Liver (tissue), 9 donors: ENCODE results near the gene KDM4C. TPM values are rescaled to one million over a fixed set of nuclear protein-coding genes. Genes with fewer than 3 reads are reported as not detected.

Experiments
- DNase-seq: peaks from one replicate; pipeline ENCODE4 v3.0.0-alpha.2; 2017; ENCODE audit warnings: low spot score
- H3K27ac ChIP-seq, 2 donors: one replicate each; pipeline ENCODE4 v1.7.0; 2013; ENCODE audit warnings: inconsistent platforms in 2 of 2, low read length in 2 of 2, control low read depth in 1 of 2, low read depth in 1 of 2, mild to moderate bottlenecking in 1 of 2
- H3K27me3 ChIP-seq, 4 donors: one replicate each; pipeline versions ENCODE4 v1.6.1 to v1.7.0; 2013; ENCODE audit warnings: low read length in 3 of 4, inconsistent platforms in 1 of 4, mild to moderate bottlenecking in 1 of 4, moderate library complexity in 1 of 4; ENCODE audit not compliant: control insufficient read depth in 4 of 4, insufficient read depth in 4 of 4
- H3K36me3 ChIP-seq, 4 donors: one replicate each; pipeline versions ENCODE4 v1.6.1 to v1.7.0; 2013; ENCODE audit warnings: low read length in 3 of 4, mild to moderate bottlenecking in 3 of 4, low read depth in 1 of 4, moderate library complexity in 1 of 4; ENCODE audit not compliant: control insufficient read depth in 4 of 4, insufficient read depth in 3 of 4
- H3K4me1 ChIP-seq, 4 donors: one replicate each; pipeline versions ENCODE4 v1.6.1 to v1.7.0; 2013; ENCODE audit warnings: low read length in 3 of 4, mild to moderate bottlenecking in 3 of 4, moderate library complexity in 1 of 4; ENCODE audit not compliant: control insufficient read depth in 4 of 4, insufficient read depth in 4 of 4
- H3K4me3 ChIP-seq, 3 donors: one replicate each; pipeline versions ENCODE4 v1.6.1 to v1.7.0; 2013; ENCODE audit warnings: low read length in 3 of 3, control low read depth in 1 of 3, low read depth in 1 of 3, mild to moderate bottlenecking in 1 of 3
- H3K9ac ChIP-seq, 2 donors: one replicate each; pipeline ENCODE4 v1.7.0; 2013; ENCODE audit warnings: low read length in 2 of 2, mild to moderate bottlenecking in 2 of 2, moderate library complexity in 2 of 2, control low read depth in 1 of 2, low read depth in 1 of 2
- H3K9me3 ChIP-seq, 4 donors: one replicate each; pipeline versions ENCODE4 v1.6.1 to v1.7.0; 2013; ENCODE audit warnings: low read length in 3 of 4; ENCODE audit not compliant: control insufficient read depth in 4 of 4
- EGR1 ChIP-seq, 2 donors: IDR thresholded peaks; 2 replicates each; pipeline ENCODE4 v1.6.1; 2016 to 2018; ENCODE audit warnings: antibody characterized with exemption in 2 of 2, low read depth in 2 of 2
- FOXA1 ChIP-seq: IDR thresholded peaks from 2 replicates; pipeline ENCODE4 v1.6.1; 2016; ENCODE audit warnings: antibody characterized with exemption
- GABPA ChIP-seq, 2 donors: IDR thresholded peaks in 1 of 2; conservative IDR thresholded peaks in 1 of 2; 2 replicates each; pipeline ENCODE4 v1.6.1; 2016; ENCODE audit warnings: antibody characterized with exemption in 2 of 2, mild to moderate bottlenecking in 1 of 2, moderate library complexity in 1 of 2
- HNF4A ChIP-seq, 2 donors: conservative IDR thresholded peaks; 2 replicates each; pipeline ENCODE4 v1.6.1; 2016; ENCODE audit warnings: antibody characterized with exemption in 2 of 2, mild to moderate bottlenecking in 2 of 2
- HNF4G ChIP-seq: IDR thresholded peaks from 2 replicates; pipeline ENCODE4 v1.6.1; 2016; ENCODE audit warnings: antibody characterized with exemption
- JUND ChIP-seq, 2 donors: IDR thresholded peaks; 2 replicates each; pipeline ENCODE4 v1.6.1; 2016; ENCODE audit warnings: antibody characterized with exemption in 2 of 2
- MAX ChIP-seq: IDR thresholded peaks from 2 replicates; pipeline ENCODE4 v1.6.1; 2016; ENCODE audit warnings: antibody characterized with exemption
- NR2F2 ChIP-seq: IDR thresholded peaks from 2 replicates; pipeline ENCODE4 v1.6.1; 2016; ENCODE audit warnings: antibody characterized with exemption
- RAD21 ChIP-seq, 2 donors: IDR thresholded peaks; 2 replicates each; pipeline ENCODE4 v1.6.1; 2016; ENCODE audit warnings: antibody characterized with exemption in 2 of 2, mild to moderate bottlenecking in 2 of 2
- RXRA ChIP-seq, 2 donors: IDR thresholded peaks; 2 replicates each; pipeline ENCODE4 v1.6.1; 2017 to 2018; ENCODE audit warnings: antibody characterized with exemption in 2 of 2, mild to moderate bottlenecking in 1 of 2
- SP1 ChIP-seq: IDR thresholded peaks from 2 replicates; pipeline ENCODE4 v1.6.1; 2018; ENCODE audit warnings: antibody characterized with exemption, mild to moderate bottlenecking
- TAF1 ChIP-seq: conservative IDR thresholded peaks from 2 replicates; pipeline ENCODE4 v1.6.1; 2016; ENCODE audit warnings: antibody characterized with exemption, mild to moderate bottlenecking
- YY1 ChIP-seq: IDR thresholded peaks from 2 replicates; pipeline ENCODE4 v1.6.1; 2016; ENCODE audit warnings: antibody characterized with exemption, mild to moderate bottlenecking
- WGBS: extraction: QIAGEN DNeasy Blood & Tissue Kit; methylation state at CpG from one replicate; pipeline ENCODE4 v1.1.7; 2013; 5-methylcytosine and 5-hydroxymethylcytosine counted together
- polyA plus RNA-seq, 2 donors: library from polyadenylated mRNA; stranded (reverse) in 1 of 2; unstranded in 1 of 2; fragments of 200-250 nt in 1 of 2; fragments of >200 nt in 1 of 2; fragmentation: Nextera tagmentation in 1 of 2; extraction: Ambion mirVana in 1 of 2; gene quantifications; one replicate each; pipeline versions ENCODE4 v1.2.1 to v1.2.3, GENCODE V29; 2013 to 2015
- total RNA-seq, 2 donors: library from RNA; depleted of rRNA; stranded (reverse); fragments of >200 nt; gene quantifications; one replicate each; pipeline ENCODE4 v1.2.3, GENCODE V29; 2014
- TF ChIP-seq, protein P1 (sequence below): IDR thresholded peaks from 2 replicates; pipeline ENCODE4 v1.6.1; 2016; ENCODE audit warnings: antibody characterized with exemption
- TF ChIP-seq, protein P2 (sequence below): IDR thresholded peaks from 2 replicates; pipeline ENCODE4 v1.6.1; 2016; ENCODE audit warnings: antibody characterized with exemption
- donor health status: healthy.
- donor health status: healthy.
- donor health status: healthy.
- donor health status: healthy.
- donor health status: healthy.

The KDM4C gene
- total and polyA plus RNA-seq, 4 donors: 4.3 to 40.2 (median 24.0) TPM

DNA sequence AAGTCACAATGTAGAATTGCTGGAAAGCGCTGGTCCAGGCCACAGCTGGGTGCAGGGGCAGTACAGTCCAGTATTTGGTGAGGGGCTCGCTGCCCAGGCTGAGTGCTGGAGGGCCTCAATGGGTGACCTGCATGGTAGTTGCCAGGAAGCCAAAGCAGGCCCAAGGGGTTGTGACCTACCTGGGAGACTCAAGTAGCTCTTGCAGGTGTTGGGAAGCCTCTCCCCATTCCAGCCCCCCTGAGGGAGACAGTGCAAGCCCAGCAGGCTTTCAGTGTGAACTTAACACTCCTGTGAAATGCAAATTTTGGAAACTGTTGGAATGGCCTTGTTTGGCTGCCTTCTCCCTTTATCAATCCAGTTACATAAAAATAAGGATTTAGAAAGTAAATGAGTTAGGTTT, 13.9 kb downstream of the KDM4C start:
- Histone ChIP-seq H3K4me3 (no peak overlapping the region), H3K36me3 (no peaks in the 10 kb centered on the region), H3K9ac (no peak overlapping the region), H3K4me1 (no peaks in the 10 kb centered on the region), H3K27me3 (no peaks in the 10 kb centered on the region), H3K9me3 (no peaks in the 10 kb centered on the region), H3K27ac (no peak overlapping the region)
- DNase-seq: no peak
- TF ChIP-seq, protein P1, sequence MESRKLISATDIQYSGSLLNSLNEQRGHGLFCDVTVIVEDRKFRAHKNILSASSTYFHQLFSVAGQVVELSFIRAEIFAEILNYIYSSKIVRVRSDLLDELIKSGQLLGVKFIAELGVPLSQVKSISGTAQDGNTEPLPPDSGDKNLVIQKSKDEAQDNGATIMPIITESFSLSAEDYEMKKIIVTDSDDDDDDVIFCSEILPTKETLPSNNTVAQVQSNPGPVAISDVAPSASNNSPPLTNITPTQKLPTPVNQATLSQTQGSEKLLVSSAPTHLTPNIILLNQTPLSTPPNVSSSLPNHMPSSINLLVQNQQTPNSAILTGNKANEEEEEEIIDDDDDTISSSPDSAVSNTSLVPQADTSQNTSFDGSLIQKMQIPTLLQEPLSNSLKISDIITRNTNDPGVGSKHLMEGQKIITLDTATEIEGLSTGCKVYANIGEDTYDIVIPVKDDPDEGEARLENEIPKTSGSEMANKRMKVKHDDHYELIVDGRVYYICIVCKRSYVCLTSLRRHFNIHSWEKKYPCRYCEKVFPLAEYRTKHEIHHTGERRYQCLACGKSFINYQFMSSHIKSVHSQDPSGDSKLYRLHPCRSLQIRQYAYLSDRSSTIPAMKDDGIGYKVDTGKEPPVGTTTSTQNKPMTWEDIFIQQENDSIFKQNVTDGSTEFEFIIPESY: no peak
- TF ChIP-seq MAX: no peak
- TF ChIP-seq TAF1: no peak
- no peak for TF ChIP-seq GABPA (IDR thresholded peaks at IDR 0.05 in 1 of 2, conservative IDR thresholded peaks at IDR 0.05 in 1 of 2)
- no peak for TF ChIP-seq HNF4G
- no peak for TF ChIP-seq JUND (IDR thresholded peaks at IDR 0.05)
- TF ChIP-seq NR2F2: no peak
- WGBS: 96% methylated on average over 2 of the region's 2 CpGs

DNA sequence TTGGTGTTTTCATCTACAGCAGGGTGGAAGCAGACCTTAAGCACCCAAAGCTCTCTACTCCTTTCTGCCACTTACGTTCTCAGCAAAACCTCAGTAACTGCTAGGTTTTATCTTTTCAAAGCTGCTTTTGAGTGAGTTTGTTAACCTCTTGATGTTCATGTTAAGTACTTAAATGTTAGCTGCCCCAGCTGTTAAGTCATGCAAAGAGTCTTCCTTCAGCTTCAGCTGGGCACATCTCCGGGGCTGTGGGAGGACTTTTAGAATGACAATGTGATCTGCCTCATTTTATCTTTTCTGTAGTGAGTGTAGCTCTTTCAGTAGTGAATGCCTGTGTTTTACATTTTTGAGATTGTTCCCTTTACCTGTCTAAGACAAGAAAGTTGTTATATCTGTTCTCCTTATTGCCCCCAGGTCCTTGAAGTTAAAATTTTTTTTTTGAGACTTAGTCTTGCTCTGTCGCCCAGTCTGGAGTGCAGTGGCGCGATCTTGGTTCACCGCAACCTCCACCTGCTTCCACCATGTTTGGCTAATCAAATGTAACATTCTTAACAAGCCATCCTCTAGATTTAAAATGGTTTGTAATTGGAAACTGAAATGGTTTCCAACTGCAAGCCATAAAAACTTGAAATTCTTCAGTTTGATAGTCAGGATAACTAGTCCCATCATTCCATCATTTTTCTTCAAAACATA, 19.6 kb downstream of the KDM4C start:
- no peak overlapping the region for H3K9ac ChIP-seq
- WGBS: 90% methylated on average over 6 of the region's 6 CpGs
- DNase-seq: no peak
- no peak overlapping the region for H3K27ac ChIP-seq
- H3K4me1 ChIP-seq: peaks cover 0 to 2% (median 0%) of the 10 kb centered on the region in 4 donors
- H3K27me3 ChIP-seq: no peaks in the 10 kb centered on the region
- TF ChIP-seq EGR1 (IDR thresholded peaks at IDR 0.05; ENCODE audit: low read depth in 2 of 2): no peak
- no peak for TF ChIP-seq TAF1
- no peak for TF ChIP-seq RXRA (IDR thresholded peaks at IDR 0.05)
- H3K9me3 ChIP-seq: no peaks in the 10 kb centered on the region
- no peak overlapping the region for H3K4me3 ChIP-seq
- H3K36me3 ChIP-seq: no peaks in the 10 kb centered on the region

DNA sequence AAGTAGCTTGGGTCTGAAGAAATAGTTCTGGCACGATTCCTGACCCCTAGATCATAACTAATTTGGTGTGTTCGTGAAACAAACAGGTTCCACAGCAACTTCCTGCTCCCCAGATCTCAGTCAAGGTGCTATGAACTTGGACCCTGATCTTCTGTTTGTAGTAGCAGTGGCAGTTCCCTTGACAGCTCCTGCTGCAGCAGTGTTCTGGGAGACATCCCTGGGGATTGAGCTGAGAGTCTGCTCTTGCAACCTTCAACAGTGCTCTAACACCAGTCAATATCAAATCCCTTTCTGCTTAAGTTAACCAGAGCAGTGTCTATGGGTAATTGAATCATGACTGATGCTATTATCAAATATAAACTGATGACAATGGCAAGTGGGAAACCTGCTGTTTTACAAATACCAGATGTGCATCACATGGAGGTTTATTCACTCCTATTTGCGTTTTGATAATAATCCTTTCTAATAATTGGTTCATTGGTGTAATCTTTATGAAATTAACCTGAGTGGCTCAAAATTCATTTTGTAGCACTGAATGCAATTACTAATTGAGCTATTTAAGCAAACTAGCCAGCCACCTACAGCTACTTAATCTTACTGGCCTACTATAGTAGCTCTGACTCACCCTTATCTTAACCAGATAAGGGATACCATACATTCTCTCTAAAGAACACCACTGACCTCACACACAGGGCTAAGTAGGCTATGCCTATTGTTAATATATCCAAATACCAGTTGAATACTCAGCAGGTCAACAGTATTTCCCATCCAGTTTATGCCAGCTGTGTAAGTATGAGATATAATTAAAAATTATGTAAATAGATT, 21.9 kb downstream of the KDM4C start:
- H3K4me3 ChIP-seq: no peak overlapping the region
- peaks cover 0 to 4% (median 0%) of the 10 kb centered on the region in 4 donors for H3K4me1 ChIP-seq
- no peak overlapping the region for H3K9ac ChIP-seq
- 83% methylated on average over 3 of the region's 3 CpGs for WGBS
- no peak overlapping the region for H3K27ac ChIP-seq
- no peaks in the 10 kb centered on the region for H3K27me3 ChIP-seq
- no peaks in the 10 kb centered on the region for H3K9me3 ChIP-seq
- TF ChIP-seq RAD21 (IDR thresholded peaks at IDR 0.05): no peak
- no peak for TF ChIP-seq HNF4A (conservative IDR thresholded peaks at IDR 0.05)
- TF ChIP-seq FOXA1: no peak
- no peak for TF ChIP-seq SP1
- no peak for TF ChIP-seq GABPA (IDR thresholded peaks at IDR 0.05 in 1 of 2, conservative IDR thresholded peaks at IDR 0.05 in 1 of 2)
- no peak for TF ChIP-seq NR2F2
- TF ChIP-seq MAX: no peak
- TF ChIP-seq, protein P1: no peak
- no peak for TF ChIP-seq RXRA (IDR thresholded peaks at IDR 0.05)
- TF ChIP-seq YY1: no peak
- TF ChIP-seq, protein P2, sequence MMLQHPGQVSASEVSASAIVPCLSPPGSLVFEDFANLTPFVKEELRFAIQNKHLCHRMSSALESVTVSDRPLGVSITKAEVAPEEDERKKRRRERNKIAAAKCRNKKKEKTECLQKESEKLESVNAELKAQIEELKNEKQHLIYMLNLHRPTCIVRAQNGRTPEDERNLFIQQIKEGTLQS: no peak
- no peak for DNase-seq
- H3K36me3 ChIP-seq: no peaks in the 10 kb centered on the region
